Subcutaneous abdominal adipose tissue (tissue), 5 donors: Measurements from ENCODE around the gene DLG2.
"Not testable (repeated sequence)": the region's sequence is repeated elsewhere in the genome, so short reads cannot be mapped to it uniquely, and the experiment has no call there.

ENCODE experiments used
- H3K27ac ChIP-seq: one replicate; pipeline ENCODE4 v1.7.0; 2013; ENCODE audit warnings: low read depth, mild to moderate bottlenecking, inconsistent platforms, low read length, moderate library complexity
- H3K27me3 ChIP-seq, 5 donors: one replicate each; pipeline ENCODE4 v1.7.0; 2013; ENCODE audit warnings: low read length in 5 of 5, inconsistent platforms in 1 of 5; ENCODE audit not compliant: control insufficient read depth in 5 of 5, insufficient read depth in 4 of 5
- H3K36me3 ChIP-seq, 5 donors: one replicate each; pipeline ENCODE4 v1.7.0; 2013; ENCODE audit warnings: low read length in 5 of 5; ENCODE audit not compliant: control insufficient read depth in 5 of 5, insufficient read depth in 5 of 5
- H3K4me1 ChIP-seq, 5 donors: one replicate each; pipeline ENCODE4 v1.7.0; 2013; ENCODE audit warnings: low read length in 5 of 5, mild to moderate bottlenecking in 3 of 5, moderate library complexity in 1 of 5; ENCODE audit not compliant: control insufficient read depth in 5 of 5, insufficient read depth in 5 of 5
- H3K4me3 ChIP-seq, 5 donors: one replicate each; pipeline ENCODE4 v1.7.0; 2013; ENCODE audit warnings: low read length in 5 of 5, low read depth in 1 of 5
- H3K9ac ChIP-seq, 5 donors: one replicate each; pipeline ENCODE4 v1.7.0; 2013; ENCODE audit warnings: low read length in 5 of 5, mild to moderate bottlenecking in 4 of 5, moderate library complexity in 3 of 5
- H3K9me3 ChIP-seq, 5 donors: one replicate each; pipeline ENCODE4 v1.7.0; 2013; ENCODE audit warnings: low read length in 5 of 5; ENCODE audit not compliant: control insufficient read depth in 5 of 5
- donor health status: healthy.
- donor health status: healthy.
- donor health status: healthy.
- donor health status: healthy.
- donor health status: healthy.

DLG2 gene

DNA sequence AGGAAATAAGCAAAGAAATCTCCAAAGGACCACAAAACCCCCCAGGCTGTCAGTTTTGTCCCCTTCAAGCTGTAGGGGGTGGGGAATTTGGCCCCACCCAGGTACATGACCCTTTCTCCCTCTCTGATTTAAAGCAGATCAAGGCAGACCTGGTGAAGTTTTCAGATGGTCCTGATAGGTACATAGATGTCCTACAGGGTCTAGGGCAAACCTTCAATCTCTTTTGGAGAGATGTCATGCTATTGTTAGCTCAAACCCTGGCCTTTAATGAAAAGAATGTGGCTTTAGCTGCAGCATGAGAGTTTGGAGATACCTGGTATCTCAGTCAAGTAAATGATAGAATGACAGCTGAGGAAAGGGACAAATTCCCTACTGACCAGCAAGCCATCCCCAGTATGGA lies 18.5 kb downstream of the DLG2 start:
- not testable (repeated sequence) for H3K27ac ChIP-seq, H3K36me3 ChIP-seq, H3K9me3 ChIP-seq, H3K4me1 ChIP-seq, H3K27me3 ChIP-seq, H3K4me3 ChIP-seq, H3K9ac ChIP-seq

- not testable (repeated sequence) for H3K4me3 ChIP-seq, H3K9me3 ChIP-seq, H3K36me3 ChIP-seq, H3K9ac ChIP-seq, H3K27ac ChIP-seq, H3K4me1 ChIP-seq, H3K27me3 ChIP-seq
These were observed 20.9 kb downstream of the DLG2 start for GRCh38 chr11:85606237-85606636.

DNA sequence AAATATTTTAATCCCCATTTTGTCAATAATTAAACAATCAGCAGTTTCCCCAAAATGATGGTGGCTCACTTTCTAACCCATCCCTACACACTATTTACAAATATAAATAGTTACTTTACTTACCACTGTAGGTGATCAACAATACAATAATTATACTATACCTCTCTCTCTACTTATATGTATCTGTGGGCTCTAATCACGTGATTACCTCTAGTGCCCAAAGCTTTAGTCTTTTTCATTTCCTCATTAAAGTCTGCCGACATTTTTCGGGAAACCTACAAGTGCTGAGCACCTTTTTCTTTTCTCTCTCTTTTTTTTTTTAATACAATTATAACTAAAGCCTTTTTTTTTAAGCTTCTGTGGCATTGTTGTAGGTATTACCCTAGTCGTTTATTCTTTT lies 23.9 kb downstream of the DLG2 start:
- Histone ChIP-seq H3K27me3 (no peaks in the 10 kb centered on the region), H3K4me3 (no peak overlapping the region), H3K9me3 (peaks cover 0 to 2% (median 0%) of the 10 kb centered on the region in 5 donors), H3K27ac (no peak overlapping the region), H3K4me1 (peaks cover 0 to 3% (median 0%) of the 10 kb centered on the region in 5 donors), H3K36me3 (no peaks in the 10 kb centered on the region), H3K9ac (no peak overlapping the region)

DNA sequence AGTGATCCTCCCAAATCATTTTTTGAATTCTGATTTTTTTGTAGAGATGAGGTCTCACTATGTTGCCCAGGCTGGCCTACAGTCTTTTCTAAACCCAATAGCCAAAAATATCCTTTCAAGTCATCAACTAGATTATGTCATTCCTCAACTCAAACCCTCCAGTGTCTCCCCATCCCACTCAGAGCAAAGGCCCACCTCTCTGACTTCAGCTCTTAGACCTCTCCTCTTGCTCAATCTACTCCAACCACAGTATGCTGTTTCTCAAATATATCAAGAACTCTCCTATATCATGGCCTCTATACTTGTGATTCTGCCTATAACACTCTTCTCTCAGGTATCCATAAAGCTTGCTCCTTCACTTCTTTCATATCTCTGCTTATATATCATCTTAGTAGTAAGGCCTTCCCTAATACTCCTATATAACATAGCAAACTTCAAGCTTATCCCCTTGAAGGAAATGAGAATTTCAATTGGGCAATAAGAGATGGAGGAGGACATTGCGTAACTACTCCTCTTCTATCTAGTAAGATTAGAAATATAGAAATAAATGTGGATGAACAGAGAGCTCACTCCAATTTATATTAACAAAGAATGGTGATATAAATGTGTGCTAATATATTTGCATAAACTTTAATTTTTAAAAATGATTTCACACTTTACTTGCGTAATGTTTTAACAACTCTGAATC lies 24.5 kb downstream of the DLG2 start:
- Histone ChIP-seq H3K36me3 (no peaks in the 10 kb centered on the region), H3K9ac (no peak overlapping the region), H3K4me1 (peaks cover 0 to 3% (median 0%) of the 10 kb centered on the region in 5 donors), H3K27ac (no peak overlapping the region), H3K4me3 (no peak overlapping the region), H3K9me3 (peaks cover 0 to 2% (median 0%) of the 10 kb centered on the region in 5 donors), H3K27me3 (no peaks in the 10 kb centered on the region)

DNA sequence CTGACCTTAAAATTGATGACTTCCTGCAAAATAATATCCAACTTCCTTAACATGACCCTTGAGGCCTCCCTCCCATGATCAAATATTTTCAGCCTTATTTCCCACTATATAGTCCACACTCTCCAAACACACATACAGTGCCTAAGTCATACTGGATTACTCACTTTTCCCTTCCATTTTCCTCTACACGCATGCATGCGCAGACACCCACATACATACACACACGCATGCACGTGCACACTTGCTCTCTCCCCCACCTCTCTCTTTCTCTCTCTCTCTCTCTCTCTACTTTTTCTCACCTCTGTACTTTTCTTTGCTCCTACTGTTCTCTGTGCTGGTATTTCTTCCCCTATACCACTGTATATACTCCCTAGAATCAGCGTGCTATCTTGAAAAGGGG lies 28.1 kb downstream of the DLG2 start:
- Histone ChIP-seq H3K9ac (no peak overlapping the region), H3K27me3 (no peaks in the 10 kb centered on the region), H3K4me3 (no peak overlapping the region), H3K9me3 (no peaks in the 10 kb centered on the region), H3K27ac (no peak overlapping the region), H3K36me3 (no peaks in the 10 kb centered on the region), H3K4me1 (peaks cover 0 to 3% (median 0%) of the 10 kb centered on the region in 5 donors)

- H3K4me1 ChIP-seq: peaks cover 0 to 3% (median 0%) of the 10 kb centered on the region in 5 donors
- H3K9ac ChIP-seq: no peak overlapping the region
- H3K36me3 ChIP-seq: no peaks in the 10 kb centered on the region
- no peaks in the 10 kb centered on the region for H3K9me3 ChIP-seq
- H3K27me3 ChIP-seq: no peaks in the 10 kb centered on the region
- H3K4me3 ChIP-seq: no peak overlapping the region
- no peak overlapping the region for H3K27ac ChIP-seq
These were observed 30.3 kb downstream of the DLG2 start for GRCh38 chr11:85596886-85597285.

DNA sequence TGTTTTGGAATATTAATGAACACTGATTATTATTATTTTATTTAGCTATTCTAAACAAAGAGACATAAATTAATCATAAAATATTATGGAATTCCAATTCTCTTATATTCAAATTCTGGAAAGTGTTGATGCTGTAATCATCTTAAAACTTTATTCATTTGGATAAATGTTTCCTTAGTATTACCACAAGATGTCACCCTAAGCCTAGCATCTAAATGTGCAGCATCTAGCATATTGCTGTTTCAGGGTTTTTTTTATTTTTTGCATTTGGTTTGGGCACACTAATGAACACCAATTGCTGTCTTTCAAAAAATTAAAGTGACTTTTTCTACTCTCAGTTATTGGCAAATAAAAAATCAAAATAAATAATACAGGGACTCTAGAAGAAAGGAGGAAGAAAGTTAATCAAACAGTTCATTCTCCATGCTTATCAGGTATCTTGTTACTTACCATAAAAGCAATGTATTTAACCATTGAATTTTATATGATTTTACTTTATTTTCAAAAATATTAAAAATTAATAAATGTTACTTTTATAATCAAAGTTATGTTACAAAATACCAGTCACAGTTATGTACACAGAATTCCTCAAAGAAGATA lies 31.8 kb downstream of the DLG2 start:
- Histone ChIP-seq H3K36me3 (no peaks in the 10 kb centered on the region), H3K27me3 (no peaks in the 10 kb centered on the region), H3K4me3 (no peak overlapping the region), H3K4me1 (peaks cover 0 to 3% (median 0%) of the 10 kb centered on the region in 5 donors), H3K27ac (no peak overlapping the region), H3K9ac (no peak overlapping the region), H3K9me3 (no peaks in the 10 kb centered on the region)

DNA sequence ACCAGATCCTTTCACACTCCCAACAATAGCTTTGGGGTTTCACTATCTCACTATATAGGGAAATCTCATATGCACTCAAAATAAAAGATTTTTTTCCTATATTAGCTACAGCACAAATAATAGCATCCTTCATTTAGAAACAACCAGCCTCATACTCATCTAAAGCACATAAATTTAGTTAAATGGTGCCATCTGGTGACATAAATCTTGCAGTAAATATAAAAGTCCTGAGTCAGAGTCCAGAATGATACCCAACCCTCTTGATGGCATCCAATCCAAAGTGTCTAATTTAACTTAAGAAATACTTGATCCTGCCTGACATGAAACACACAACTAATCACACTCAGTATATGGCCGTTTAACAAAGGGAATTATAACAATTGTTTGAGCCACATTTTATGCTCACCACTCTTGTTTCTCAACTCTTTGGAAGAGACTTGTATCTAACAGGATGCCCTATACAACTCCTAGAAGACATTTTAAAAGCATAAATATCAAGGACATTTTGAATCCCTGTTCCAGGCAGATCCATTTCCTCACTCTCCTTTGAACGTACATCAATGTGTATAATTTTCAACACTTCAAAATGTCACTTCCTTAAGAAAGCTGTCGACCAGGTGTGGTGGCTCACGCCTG lies 36.2 kb downstream of the DLG2 start:
- Histone ChIP-seq H3K4me3 (no peak overlapping the region), H3K36me3 (no peaks in the 10 kb centered on the region), H3K27ac (no peak overlapping the region), H3K9me3 (no peaks in the 10 kb centered on the region), H3K27me3 (no peaks in the 10 kb centered on the region), H3K9ac (no peak overlapping the region), H3K4me1 (no peaks in the 10 kb centered on the region)

GRCh38 chr11:85589373-85589772 lies 37.8 kb downstream of the DLG2 start:
- Histone ChIP-seq H3K27me3 (no peaks in the 10 kb centered on the region), H3K27ac (no peak overlapping the region), H3K4me3 (no peak overlapping the region), H3K9me3 (no peaks in the 10 kb centered on the region), H3K36me3 (no peaks in the 10 kb centered on the region), H3K9ac (no peak overlapping the region), H3K4me1 (no peaks in the 10 kb centered on the region)

DNA sequence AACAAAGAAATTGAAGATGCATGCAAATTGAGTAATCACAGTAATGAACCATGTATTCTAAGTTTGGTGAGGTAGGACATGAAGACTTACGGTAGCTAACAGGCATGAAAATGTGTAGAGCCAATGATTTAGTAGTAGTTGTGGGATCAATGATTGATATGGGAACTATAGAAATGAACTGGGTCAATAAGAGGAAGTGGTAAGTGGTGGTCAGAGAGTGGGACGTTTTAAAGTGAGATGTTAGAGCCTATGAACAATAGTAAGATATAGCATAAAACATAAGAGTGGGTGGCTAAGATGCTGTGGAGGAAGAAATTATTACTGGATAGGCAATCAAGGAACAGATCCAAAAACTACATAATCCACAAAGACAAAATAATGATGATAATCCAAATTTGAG lies 45.0 kb downstream of the DLG2 start:
- H3K4me3 ChIP-seq: no peak overlapping the region
- H3K9me3 ChIP-seq: peaks cover 0 to 8% (median 0%) of the 10 kb centered on the region in 5 donors
- H3K36me3 ChIP-seq: no peaks in the 10 kb centered on the region
- no peak overlapping the region for H3K27ac ChIP-seq
- H3K27me3 ChIP-seq: no peaks in the 10 kb centered on the region
- no peaks in the 10 kb centered on the region for H3K4me1 ChIP-seq
- no peak overlapping the region for H3K9ac ChIP-seq
